ENCODE measurements around the gene GRK5.

DNA sequence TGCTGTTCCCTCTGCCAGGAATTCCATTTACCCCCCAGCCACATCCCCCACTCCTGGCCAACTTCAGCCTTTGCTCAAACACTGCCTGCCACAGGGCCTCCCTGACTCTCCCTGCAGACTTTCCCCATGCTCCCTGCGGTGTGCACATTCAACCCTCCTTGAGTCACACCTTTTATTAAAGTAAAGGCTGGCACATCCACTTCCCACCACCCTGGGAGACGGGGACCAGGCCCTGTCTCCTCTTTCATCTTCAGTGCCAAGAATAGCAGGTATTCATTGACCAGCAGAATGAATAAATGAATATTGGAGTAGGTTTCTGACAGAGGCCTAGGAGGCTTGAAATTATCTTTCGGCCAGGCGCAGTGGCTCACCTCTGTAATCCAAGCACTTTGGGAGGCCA is 91.4 kb downstream of the GRK5 start:
- TF ChIP-seq CTCF (IDR thresholded peaks at IDR 0.05) (no peak), CREM (CRISPR knock-in tag; IDR thresholded peaks at IDR 0.05) (no peak), SP1 (CRISPR knock-in tag; conservative IDR thresholded peaks at IDR 0.05) (no peak), ESRRA (CRISPR knock-in tag; IDR thresholded peaks at IDR 0.05; ENCODE audit: borderline replicate concordance) (no peak), NR2C2 (CRISPR knock-in tag; IDR thresholded peaks at IDR 0.05) (no peak), ATF1 (CRISPR knock-in tag; IDR thresholded peaks at IDR 0.05) (no peak), FOXP1 (CRISPR knock-in tag; IDR thresholded peaks at IDR 0.05; ENCODE audit: borderline replicate concordance) (no peak), GABPB1 (CRISPR knock-in tag; IDR thresholded peaks at IDR 0.05) (no peak)
- TF ChIP-seq, protein P1, sequence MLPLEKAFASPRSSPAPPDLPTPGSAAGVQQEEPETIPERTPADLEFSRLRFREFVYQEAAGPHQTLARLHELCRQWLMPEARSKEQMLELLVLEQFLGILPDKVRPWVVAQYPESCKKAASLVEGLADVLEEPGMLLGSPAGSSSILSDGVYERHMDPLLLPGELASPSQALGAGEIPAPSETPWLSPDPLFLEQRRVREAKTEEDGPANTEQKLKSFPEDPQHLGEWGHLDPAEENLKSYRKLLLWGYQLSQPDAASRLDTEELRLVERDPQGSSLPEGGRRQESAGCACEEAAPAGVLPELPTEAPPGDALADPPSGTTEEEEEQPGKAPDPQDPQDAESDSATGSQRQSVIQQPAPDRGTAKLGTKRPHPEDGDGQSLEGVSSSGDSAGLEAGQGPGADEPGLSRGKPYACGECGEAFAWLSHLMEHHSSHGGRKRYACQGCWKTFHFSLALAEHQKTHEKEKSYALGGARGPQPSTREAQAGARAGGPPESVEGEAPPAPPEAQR (CRISPR knock-in tag; IDR thresholded peaks at IDR 0.05) = no peak
- TF ChIP-seq, protein P2, sequence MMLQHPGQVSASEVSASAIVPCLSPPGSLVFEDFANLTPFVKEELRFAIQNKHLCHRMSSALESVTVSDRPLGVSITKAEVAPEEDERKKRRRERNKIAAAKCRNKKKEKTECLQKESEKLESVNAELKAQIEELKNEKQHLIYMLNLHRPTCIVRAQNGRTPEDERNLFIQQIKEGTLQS (CRISPR knock-in tag; conservative IDR thresholded peaks at IDR 0.05) = no peak
- TF ChIP-seq, protein P3, sequence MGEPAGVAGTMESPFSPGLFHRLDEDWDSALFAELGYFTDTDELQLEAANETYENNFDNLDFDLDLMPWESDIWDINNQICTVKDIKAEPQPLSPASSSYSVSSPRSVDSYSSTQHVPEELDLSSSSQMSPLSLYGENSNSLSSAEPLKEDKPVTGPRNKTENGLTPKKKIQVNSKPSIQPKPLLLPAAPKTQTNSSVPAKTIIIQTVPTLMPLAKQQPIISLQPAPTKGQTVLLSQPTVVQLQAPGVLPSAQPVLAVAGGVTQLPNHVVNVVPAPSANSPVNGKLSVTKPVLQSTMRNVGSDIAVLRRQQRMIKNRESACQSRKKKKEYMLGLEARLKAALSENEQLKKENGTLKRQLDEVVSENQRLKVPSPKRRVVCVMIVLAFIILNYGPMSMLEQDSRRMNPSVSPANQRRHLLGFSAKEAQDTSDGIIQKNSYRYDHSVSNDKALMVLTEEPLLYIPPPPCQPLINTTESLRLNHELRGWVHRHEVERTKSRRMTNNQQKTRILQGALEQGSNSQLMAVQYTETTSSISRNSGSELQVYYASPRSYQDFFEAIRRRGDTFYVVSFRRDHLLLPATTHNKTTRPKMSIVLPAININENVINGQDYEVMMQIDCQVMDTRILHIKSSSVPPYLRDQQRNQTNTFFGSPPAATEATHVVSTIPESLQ (CRISPR knock-in tag; IDR thresholded peaks at IDR 0.05) = no peak
- TF ChIP-seq, protein P4, sequence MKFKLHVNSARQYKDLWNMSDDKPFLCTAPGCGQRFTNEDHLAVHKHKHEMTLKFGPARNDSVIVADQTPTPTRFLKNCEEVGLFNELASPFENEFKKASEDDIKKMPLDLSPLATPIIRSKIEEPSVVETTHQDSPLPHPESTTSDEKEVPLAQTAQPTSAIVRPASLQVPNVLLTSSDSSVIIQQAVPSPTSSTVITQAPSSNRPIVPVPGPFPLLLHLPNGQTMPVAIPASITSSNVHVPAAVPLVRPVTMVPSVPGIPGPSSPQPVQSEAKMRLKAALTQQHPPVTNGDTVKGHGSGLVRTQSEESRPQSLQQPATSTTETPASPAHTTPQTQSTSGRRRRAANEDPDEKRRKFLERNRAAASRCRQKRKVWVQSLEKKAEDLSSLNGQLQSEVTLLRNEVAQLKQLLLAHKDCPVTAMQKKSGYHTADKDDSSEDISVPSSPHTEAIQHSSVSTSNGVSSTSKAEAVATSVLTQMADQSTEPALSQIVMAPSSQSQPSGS (CRISPR knock-in tag; IDR thresholded peaks at IDR 0.05; ENCODE audit: borderline replicate concordance, low read depth) = no peak
